ENCODE data around the gene HTR3D. TPM values are rescaled to one million over a fixed set of nuclear protein-coding genes. Genes with fewer than 3 reads are reported as not detected.

The HTR3D gene
- total and polyA plus RNA-seq, 2 of the 13 experiments (the other 11 are each of a cell fraction or from before 2014, with no cell fraction given) = not detected

DNA sequence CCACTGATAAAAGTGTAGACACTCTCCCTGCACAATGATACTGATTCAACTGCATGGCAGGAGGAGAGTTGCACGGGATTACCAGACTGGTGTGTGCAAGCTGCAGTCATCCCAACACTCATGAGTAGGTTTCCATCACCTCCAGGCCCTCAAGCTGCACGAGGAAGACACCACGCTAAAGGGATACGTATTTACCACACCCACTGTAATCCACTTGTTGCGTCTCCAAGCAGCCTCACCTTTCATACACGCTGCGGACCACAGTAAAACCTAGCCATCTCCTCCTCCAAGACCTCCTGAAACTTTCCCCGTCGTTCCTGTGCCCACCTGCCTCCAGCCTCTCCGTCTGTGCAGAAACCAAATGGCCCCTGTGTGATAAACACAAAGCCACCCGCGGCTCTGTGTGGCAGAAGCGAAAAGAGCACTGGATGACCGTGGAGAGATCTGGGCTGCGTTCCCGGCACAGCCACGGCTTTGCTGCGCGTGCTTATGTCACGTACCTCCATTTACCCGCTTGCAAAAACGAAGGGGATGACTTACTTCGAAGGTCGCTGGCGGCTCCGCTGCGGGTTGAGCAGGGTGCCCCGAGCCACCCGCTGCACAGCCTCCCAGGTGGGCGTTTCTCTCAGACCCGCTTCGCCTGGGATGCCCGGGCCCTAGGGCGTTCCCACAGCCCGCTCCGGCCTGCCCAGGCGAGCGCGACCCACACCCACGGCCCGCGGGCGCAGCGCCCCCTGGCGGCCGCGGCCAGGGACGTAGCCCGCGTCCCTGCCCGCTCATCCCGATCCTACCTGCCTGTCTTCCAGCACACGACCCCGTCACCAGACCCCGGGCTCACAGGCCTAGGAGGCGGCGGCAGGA is 14.5 kb upstream of the HTR3D start (continued):
- TF ChIP-seq CHCHD3 (CRISPR knock-in tag; IDR thresholded peaks at IDR 0.05) = no peak
- TF ChIP-seq MEIS2 (CRISPR knock-in tag; IDR thresholded peaks at IDR 0.05) = peak; percentile 30; the same call in 1 of the 2 replicates
- no peak for TF ChIP-seq RFXAP (CRISPR knock-in tag; IDR thresholded peaks at IDR 0.05; ENCODE audit: borderline replicate concordance)
- TF ChIP-seq TBP (CRISPR knock-in tag; IDR thresholded peaks at IDR 0.05) = peak; percentile 79; the same call in 1 of the 2 replicates
- no peak for TF ChIP-seq ZBTB25 (CRISPR knock-in tag; IDR thresholded peaks at IDR 0.05)
- 0 out of 2 replicates have a peak, but pooled peaks have one; percentile 18 for TF ChIP-seq MATR3 (CRISPR knock-in tag; IDR thresholded peaks at IDR 0.05)
- TF ChIP-seq YY1 (IDR thresholded peaks at IDR 0.05; ENCODE audit: insufficient read depth, insufficient replicate concordance, low read depth, low read length) = peak; percentile 30
- TF ChIP-seq ZHX1 (CRISPR knock-in tag; IDR thresholded peaks at IDR 0.05; ENCODE audit: low read depth) = no peak
- peak; percentile 13 for TF ChIP-seq HNRNPLL (IDR thresholded peaks at IDR 0.05; ENCODE audit: low read depth, low read length, poor library complexity, severe bottlenecking)
- no peak for TF ChIP-seq GABPB1 (CRISPR knock-in tag; IDR thresholded peaks at IDR 0.05)
- peak; percentile 96 for TF ChIP-seq RAD21 (CRISPR knock-in tag; IDR thresholded peaks at IDR 0.05)
- no peak for TF ChIP-seq SNAPC5 (CRISPR knock-in tag; IDR thresholded peaks at IDR 0.05; ENCODE audit: borderline replicate concordance)
- TF ChIP-seq ZNF570 (CRISPR knock-in tag; IDR thresholded peaks at IDR 0.05; ENCODE audit: borderline replicate concordance) = no peak
- no peak for TF ChIP-seq ZNF143 (CRISPR knock-in tag; IDR thresholded peaks at IDR 0.05)
- 0 out of 2 replicates have a peak, but pooled peaks have one; percentile 2 for TF ChIP-seq ZNF430 (CRISPR knock-in tag; IDR thresholded peaks at IDR 0.05)
- no peak for TF ChIP-seq ZBTB26 (CRISPR knock-in tag; IDR thresholded peaks at IDR 0.05; ENCODE audit: borderline replicate concordance)
- TF ChIP-seq IRF2 (CRISPR knock-in tag; IDR thresholded peaks at IDR 0.05) = no peak; the same call in 1 of the 2 replicates
- TF ChIP-seq ZNF615 (CRISPR knock-in tag; IDR thresholded peaks at IDR 0.05; ENCODE audit: borderline replicate concordance) = no peak
- TF ChIP-seq RBFOX2 (IDR thresholded peaks at IDR 0.05; ENCODE audit: low read depth, low read length) = no peak
- no peak for TF ChIP-seq CEBPB (IDR thresholded peaks at IDR 0.05; ENCODE audit: borderline replicate concordance, low read depth, low read length)
- no peak for TF ChIP-seq ZNF230 (CRISPR knock-in tag; IDR thresholded peaks at IDR 0.05)
- TF ChIP-seq ZBTB38 (CRISPR knock-in tag; IDR thresholded peaks at IDR 0.05) = peak; percentile 91
- TF ChIP-seq ZNF510 (CRISPR knock-in tag; IDR thresholded peaks at IDR 0.05; ENCODE audit: low read depth) = no peak
- no peak for TF ChIP-seq ZSCAN12 (CRISPR knock-in tag; IDR thresholded peaks at IDR 0.05)

Measured in HepG2 (cell line).